NCI-H345 (cell line): ENCODE data around the gene BCL11B.

Experiments used
- DNase-seq: peaks from one replicate; lab custom pipeline; 2025; lab: John Stamatoyannopoulos, UW

Gene BCL11B

DNA sequence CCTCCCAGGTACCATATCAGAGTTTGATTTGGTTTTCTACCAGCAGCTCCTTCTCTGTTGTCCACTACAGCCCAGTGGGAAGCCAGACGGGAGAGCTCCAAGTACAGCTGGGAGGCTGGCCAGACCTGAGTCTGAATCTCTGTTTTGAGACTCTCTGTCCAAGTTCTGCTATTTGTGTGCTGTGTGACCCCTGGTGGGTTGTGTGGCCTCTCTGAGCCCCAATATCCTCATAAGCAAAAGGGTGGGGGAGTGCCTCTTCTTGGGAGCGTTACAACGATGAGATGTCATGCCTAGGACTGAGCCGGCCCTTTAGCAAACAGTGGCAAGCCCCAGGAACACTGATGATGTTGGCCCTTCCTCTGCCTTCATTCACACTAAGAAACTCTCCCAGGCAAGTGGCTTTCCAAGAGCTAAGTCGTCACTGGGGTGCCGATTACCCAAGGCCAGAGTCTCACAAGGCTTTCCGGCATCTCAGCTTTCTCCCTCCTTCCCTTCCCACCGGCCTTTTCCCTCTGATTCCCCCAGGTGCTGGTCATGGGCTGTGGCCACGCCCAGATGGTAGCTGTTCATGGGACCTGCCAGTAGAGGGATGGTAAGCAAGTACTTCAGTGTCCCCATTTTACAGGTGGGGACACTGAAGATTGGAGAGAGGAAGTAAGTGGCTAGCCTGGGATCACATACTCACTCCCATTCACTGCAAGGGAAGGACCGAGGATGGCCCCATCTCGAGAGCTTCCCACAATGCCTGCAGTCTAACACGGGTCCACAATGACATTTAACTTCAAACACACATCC, 47.7 kb downstream of the BCL11B start:
- no peak for DNase-seq

DNA sequence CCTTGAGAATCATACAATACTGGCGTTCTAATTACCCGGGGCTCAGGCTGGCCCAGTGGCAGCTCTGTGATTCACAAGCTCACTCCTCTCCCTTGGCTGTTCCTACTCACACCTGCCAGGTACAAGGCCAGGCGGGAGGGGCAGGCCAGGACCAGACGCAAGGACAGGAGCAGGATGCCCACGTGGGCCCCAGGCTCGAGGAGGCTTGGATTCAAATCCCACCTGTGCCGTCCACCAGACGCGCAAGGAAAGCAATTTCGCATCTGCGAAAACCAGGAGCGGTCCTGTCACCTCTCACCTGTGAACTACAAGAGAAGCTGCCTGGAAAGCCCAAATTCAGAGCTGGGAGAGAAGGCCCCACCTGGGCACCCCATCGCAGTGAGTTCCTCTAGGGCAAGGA, 50.6 kb downstream of the BCL11B start:
- DNase-seq = no peak

DNA sequence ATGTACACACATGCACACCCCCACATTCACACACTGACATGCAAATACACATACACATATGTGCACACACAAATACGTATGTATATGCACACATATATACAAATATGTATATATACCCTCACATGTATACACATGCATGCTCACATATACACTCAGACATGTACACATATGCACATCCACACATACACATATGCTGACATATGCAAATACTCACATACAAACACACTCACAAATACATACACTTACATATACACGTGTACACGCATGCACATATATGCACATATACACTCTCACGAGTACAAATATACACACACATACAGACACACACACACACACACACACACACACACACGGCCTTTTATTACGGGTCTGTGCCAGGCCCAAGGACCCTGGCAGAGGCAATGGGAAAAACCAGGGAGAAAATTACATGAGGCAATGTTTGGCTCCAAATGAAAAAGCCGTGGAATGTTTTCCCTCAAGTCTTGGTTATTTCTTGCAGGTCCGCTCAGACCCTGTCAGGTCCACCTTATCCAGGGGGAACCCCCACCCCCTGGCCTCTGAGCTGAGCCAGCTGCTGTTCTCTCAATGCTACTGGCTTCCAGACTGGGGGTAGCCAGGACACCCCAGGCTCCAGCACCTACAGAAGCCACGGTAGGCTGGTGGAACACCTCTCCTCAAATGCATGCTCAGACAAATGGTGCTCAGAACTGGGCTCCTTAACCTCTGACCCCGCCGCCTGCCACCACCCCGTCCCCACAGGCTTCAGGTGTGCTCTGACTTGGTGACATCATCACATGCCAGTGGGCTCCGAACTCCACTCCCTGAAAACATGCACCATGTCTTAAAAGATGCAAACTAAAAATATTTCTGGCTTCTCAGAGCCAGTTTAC, 54.7 kb downstream of the BCL11B start:
- DNase-seq = no peak

DNA sequence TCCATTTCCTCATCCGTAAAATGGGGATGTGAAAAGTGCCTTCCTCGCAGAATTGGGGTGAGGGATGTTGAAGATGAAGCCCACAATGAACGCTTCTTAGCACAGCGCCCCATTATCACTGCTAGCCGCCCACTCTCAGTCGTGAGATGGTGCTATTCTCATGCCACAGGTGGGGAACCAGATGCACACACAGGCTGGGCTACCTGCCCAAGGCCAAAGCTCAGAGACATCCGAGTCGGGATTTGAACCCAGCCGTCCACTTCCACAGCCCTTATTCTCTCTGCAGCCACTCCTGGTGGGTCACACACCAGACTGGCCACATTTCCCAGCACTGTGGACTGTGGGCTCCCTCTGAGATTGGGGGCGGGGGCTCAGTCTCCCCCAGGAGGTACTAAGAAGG, 55.8 kb downstream of the BCL11B start:
- DNase-seq = no peak

GRCh38 chr14:99215277-99215676, 56.7 kb downstream of the BCL11B start:
- DNase-seq = no peak

DNA sequence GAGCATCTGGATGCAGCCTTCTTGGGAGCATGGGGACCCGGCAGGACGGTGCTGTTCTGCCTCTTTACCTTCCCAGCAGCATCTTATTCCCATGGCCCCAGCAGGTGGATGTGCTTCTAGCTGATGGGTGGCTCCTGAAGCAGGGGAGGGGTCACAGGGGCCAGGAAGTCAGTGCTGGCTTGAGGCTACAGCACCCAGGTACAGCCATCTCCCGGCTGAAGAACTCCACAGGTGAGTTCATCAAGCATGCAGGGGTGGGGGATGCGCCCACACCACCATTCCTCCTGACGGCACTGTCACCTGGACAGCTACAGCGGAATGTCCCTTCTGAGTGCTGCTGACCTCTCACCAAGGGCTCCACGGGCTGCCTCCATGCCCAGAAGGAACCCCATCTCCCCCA, 57.3 kb downstream of the BCL11B start:
- no peak for DNase-seq

DNA sequence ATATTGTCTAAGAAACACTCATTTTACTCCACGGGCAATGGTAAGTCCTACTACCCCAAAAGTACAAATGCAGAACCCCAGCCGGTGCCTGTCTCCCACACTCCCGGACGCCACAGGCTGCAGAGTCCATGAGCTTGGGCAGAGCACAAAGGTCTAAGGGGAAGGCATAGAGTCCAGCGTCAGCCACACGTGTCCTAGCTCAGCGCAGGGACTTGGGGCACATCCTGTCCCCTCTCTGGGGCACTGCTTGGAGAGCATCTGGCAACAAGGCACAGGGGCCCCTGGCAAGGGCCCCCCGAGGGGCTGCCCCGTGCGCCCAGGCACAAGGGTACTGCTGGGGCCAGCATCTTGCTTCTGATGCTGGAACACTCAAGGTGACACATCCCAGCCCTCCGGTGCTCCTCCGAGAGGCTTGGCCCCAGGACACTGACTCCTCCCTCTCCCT, 58.4 kb downstream of the BCL11B start:
- DNase-seq = no peak

- DNase-seq = no peak
Observed at GRCh38 chr14:99213101-99213500, 58.9 kb downstream of the BCL11B start.

DNA sequence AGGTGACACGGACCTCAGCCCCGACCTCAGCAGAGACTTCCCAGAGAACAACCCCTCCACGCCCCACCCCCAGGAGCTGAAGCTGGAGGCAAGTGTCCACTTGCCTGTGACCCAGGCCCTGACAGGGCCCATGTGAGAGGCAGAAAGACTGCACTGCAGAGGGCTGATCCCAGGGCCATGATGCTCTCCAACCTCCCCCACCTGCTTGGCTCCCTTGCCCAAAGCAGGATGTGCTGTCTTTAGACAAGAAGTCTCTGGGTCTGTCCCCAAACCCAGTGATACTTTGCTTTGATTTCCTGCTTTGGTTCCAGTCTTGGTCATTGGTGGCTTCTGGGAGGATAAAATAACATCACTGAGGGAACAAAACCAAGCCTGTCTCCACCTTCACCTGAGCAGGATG, 59.4 kb downstream of the BCL11B start:
- DNase-seq = no peak

DNA sequence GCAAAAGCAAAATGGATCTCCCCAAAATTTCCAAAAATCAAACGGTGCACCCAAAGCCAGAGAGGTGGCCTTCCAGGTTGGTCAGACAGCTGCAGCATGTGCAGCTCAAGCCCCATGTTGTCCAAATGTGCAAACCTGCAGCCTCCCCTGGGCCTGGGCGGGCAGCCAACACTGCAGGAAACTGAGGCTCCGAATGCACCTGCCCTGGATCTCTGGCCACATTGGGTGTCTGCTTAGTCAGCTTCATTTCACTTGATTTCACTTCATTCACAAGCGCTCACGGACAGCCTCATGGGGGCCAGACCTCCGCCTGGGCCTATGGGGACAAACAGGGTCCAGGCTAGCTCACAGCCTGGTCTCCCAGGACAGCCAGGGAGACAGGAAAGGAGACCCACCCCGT, 59.8 kb downstream of the BCL11B start:
- no peak for DNase-seq

DNA sequence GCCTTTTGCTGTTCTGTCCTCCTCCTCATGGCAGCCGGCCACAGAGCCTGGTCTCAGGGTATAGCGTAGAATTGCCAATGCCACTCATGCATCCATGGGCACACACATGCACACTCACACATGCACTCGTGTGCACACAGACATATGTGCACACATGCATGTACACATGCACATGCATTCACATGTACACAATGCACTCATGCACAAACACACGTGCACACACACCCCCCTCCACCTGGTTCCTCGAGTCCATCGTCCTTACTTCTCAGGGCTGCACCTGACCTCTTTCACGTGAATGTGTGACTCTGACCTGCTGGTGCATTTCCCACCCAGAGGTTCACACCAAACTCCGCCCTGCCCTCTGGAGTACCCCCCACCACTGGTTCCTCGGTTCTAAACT, 60.6 kb downstream of the BCL11B start:
- no peak for DNase-seq

DNA sequence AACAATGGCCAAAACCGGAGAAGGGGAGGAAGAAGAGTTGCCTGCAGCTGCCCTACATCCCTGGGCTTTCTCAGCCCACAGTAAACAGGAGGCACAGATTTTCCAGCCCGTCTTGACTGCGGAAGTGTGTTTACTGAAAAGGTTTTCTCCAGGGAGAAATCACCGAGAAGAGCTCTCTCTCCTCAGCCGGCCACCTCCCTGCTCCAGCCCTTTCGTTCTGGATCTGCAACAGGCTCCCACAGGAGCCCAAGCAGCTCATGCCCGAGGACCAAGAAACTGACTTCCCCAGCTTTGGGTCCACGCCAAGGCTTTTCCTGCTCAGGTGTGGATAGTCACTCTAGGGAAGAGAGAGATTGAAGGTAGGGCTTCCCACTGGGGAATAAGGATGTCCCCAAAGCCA, 61.7 kb downstream of the BCL11B start:
- no peak for DNase-seq

GRCh38 chr14:99209409-99209808, 62.6 kb downstream of the BCL11B start:
- DNase-seq = no peak

- no peak for DNase-seq
Observed at GRCh38 chr14:99208318-99208717, 63.7 kb downstream of the BCL11B start.

DNA sequence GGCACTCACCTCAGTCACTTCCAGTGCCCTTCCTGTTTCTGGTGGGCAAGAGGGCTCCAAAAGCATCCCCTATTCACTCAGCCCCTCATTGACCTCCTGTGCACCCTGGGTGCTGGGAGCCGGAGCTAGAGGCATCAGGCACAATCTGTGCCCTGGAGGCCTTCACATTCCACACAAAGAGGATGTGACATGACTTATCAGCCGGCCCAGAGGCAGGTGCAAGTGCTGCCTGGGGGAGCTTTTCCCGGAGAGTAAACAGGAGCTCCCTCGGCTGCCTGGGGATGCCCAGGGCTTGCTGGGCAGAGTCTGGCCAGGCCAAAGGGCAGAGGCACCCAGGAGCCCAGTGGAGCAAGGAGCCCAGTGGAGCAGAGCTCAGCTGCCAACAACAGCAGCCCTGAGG, 64.5 kb downstream of the BCL11B start:
- DNase-seq = no peak

- no peak for DNase-seq
Observed at GRCh38 chr14:99206090-99206489, 65.9 kb downstream of the BCL11B start.

- no peak for DNase-seq
Observed at GRCh38 chr14:99205086-99205688, 66.8 kb downstream of the BCL11B start.

GRCh38 chr14:99203801-99204200, 68.2 kb downstream of the BCL11B start:
- no peak for DNase-seq

GRCh38 chr14:99203080-99203479, 68.9 kb downstream of the BCL11B start:
- no peak for DNase-seq

DNA sequence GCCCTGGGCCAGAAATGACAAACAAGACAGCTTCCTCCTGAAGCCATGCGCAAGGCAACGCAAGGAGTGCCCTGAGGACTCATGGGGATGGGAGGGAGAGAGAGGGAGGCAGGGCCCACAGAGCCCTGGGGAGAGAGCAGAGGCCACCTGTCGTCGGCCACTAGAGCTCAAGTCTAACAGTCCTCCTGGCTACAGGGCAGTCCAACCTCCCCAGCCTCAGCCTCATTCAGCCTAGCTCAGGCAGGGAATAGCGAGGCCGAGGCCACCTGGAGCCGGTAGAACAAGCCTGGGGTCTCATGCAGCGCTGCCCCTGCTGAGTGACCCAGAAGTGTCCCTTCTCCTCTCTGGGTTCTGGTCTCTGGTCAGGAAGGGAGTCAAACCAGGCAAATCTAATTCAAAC, 69.5 kb downstream of the BCL11B start:
- no peak for DNase-seq

DNA sequence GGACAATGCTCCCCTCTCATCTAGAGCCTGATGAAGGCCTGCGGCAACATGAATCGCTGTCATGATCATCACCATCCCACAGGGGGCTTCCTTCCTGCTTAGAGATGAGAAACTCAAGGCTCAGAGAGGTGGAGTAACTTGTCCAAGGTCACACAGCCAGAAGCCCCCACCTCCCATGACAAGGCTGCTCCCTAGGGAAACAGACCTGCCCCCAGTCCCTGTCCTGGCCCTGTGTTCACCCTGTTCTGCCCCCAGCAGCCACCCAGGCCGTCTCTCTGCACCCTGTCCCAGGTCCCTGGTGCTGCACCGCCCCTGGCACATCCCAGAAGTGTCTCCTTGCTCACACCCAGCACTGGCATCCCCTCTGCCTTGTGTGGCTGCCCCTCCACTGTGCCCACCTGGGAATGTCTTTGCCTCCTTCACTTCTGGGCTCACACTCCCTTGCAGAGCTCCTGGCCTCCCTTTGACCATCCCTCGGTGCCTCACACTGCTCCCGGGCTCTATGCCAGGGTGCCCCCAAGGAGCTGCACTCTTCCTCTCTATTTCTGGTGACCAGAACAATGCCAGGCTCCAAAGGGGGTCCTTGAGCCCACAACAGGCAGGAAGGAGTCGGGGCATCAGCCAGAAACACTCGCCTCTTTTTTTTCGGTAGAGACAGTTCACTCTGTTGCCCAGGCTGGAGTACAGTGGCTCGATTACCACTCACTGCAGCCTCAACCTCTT, 70.5 kb downstream of the BCL11B start:
- peak; percentile 67 for DNase-seq

- DNase-seq = no peak
Observed at GRCh38 chr14:99200654-99201005, 71.4 kb downstream of the BCL11B start.
